ENCODE data around the gene TMEM59L. TPM values are rescaled to one million over a fixed set of nuclear protein-coding genes. Genes with fewer than 3 reads are reported as not detected.

The TMEM59L gene
- total RNA-seq, 6 donors from 2014 or later: 0.30 to 2.8 (median 1.0) TPM; not detected in 2

GRCh38 chr19:18668252-18668631 lies 55.6 kb downstream of the TMEM59L start:
- DNase-seq: peak in 1 of 2 donors; percentile 83
- Histone ChIP-seq H3K4me1 (peaks cover 0 to 10% (median 3%) of the 10 kb centered on the region in 4 donors), H3K4me3 (no peak overlapping the region), H3K27ac (no peak overlapping the region), H3K36me3 (peaks cover 9 to 64% (median 34%) of the 10 kb centered on the region in 4 donors), H3K9me3 (no peaks in the 10 kb centered on the region), H3K27me3 (no peaks in the 10 kb centered on the region)
- WGBS, 2 donors: 94 to 97% methylated on average over 15 to 36 of the region's 38 CpGs
- TF ChIP-seq POLR2AphosphoS5 (IDR thresholded peaks at IDR 0.05): no peak
- TF ChIP-seq EP300 (IDR thresholded peaks at IDR 0.05): no peak
- TF ChIP-seq CTCF (IDR thresholded peaks at IDR 0.05): no peak
- TF ChIP-seq POLR2A (IDR thresholded peaks at IDR 0.05): no peak
- ATAC-seq (ENCODE audit: low FRiP score in 2 of 2): no peak

GRCh38 chr19:18668744-18669523 lies 56.3 kb downstream of the TMEM59L start:
- peaks cover 0 to 8% (median 3%) of the 10 kb centered on the region in 4 donors for H3K4me1 ChIP-seq
- peak in 1 of 2 donors; percentile 75 for DNase-seq

GRCh38 chr19:18669524-18669817 lies 56.8 kb downstream of the TMEM59L start:
- TF ChIP-seq POLR2AphosphoS5 (IDR thresholded peaks at IDR 0.05) (no peak), CTCF (IDR thresholded peaks at IDR 0.05) (no peak), POLR2A (IDR thresholded peaks at IDR 0.05) (no peak), EP300 (IDR thresholded peaks at IDR 0.05) (no peak)
- H3K27me3 ChIP-seq: no peaks in the 10 kb centered on the region
- H3K9me3 ChIP-seq: no peaks in the 10 kb centered on the region
- H3K4me1 ChIP-seq: peaks cover 0 to 8% (median 3%) of the 10 kb centered on the region in 4 donors
- no peak overlapping the region for H3K27ac ChIP-seq
- DNase-seq (no peak), ATAC-seq (ENCODE audit: low FRiP score in 2 of 2) (no peak)
- H3K4me3 ChIP-seq: no peak overlapping the region
- H3K36me3 ChIP-seq: peaks cover 9 to 64% (median 32%) of the 10 kb centered on the region in 4 donors
- WGBS, 2 donors: 94 to 96% methylated on average over 11 to 12 of the region's 12 CpGs

More at GRCh38 chr19:18668744-18669523, 56.3 kb downstream of the TMEM59L start:
- ATAC-seq (ENCODE audit: low FRiP score in 2 of 2): no peak
- Histone ChIP-seq H3K9me3 (no peaks in the 10 kb centered on the region), H3K4me3 (no peak overlapping the region), H3K27me3 (no peaks in the 10 kb centered on the region), H3K36me3 (peaks cover 9 to 64% (median 34%) of the 10 kb centered on the region in 4 donors), H3K27ac (no peak overlapping the region)
- no peak for TF ChIP-seq EP300 (IDR thresholded peaks at IDR 0.05)
- no peak for TF ChIP-seq CTCF (IDR thresholded peaks at IDR 0.05)
- TF ChIP-seq POLR2AphosphoS5 (IDR thresholded peaks at IDR 0.05): no peak
- TF ChIP-seq POLR2A (IDR thresholded peaks at IDR 0.05): no peak
- WGBS, 2 donors: 93 to 95% methylated on average over 22 to 42 of the region's 58 CpGs

GRCh38 chr19:18669883-18670282 lies 57.2 kb downstream of the TMEM59L start:
- 93 to 94% methylated on average over 11 of the region's 11 CpGs for WGBS, 2 donors
- no peak overlapping the region for H3K27ac ChIP-seq

More at GRCh38 chr19:18669883-18670282, 57.2 kb downstream of the TMEM59L start:
- H3K27me3 ChIP-seq: no peaks in the 10 kb centered on the region
- TF ChIP-seq EP300 (IDR thresholded peaks at IDR 0.05) (no peak), POLR2A (IDR thresholded peaks at IDR 0.05) (no peak), POLR2AphosphoS5 (IDR thresholded peaks at IDR 0.05) (no peak), CTCF (IDR thresholded peaks at IDR 0.05) (no peak)
- H3K9me3 ChIP-seq: no peaks in the 10 kb centered on the region
- H3K4me1 ChIP-seq: peaks cover 0 to 8% (median 3%) of the 10 kb centered on the region in 4 donors
- peaks cover 9 to 61% (median 32%) of the 10 kb centered on the region in 4 donors for H3K36me3 ChIP-seq
- no peak overlapping the region for H3K4me3 ChIP-seq
- no peak for ATAC-seq (ENCODE audit: low FRiP score in 2 of 2)
- no peak for DNase-seq
